Measurements from ENCODE around the gene CCDC88C. TPM values are rescaled to one million over a fixed set of nuclear protein-coding genes. Genes with fewer than 3 reads are reported as not detected.

The CCDC88C gene
- total RNA-seq, 1 donor from 2014 or later = 39.3 TPM

DNA sequence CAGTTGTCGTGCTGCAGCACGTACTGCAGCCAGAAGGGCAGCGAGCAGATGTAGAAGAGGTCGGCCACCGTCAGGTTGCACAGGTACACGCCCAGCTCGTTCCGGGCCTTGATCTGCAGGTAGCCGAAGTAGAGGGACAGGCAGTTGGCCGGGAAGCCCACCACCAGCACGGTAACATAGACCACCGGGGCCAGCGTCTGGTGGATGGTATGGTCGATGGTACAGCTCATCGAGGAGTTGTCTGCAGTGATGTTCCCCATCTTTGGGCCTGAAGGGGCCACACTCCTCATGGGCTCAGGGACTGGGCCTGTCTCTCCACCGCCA lies 182.9 kb downstream of the CCDC88C start:
- no peaks in the 10 kb centered on the region for H3K4me1 Mint-ChIP-seq (ENCODE audit: unreplicated experiment)
- TF ChIP-seq, protein P1, sequence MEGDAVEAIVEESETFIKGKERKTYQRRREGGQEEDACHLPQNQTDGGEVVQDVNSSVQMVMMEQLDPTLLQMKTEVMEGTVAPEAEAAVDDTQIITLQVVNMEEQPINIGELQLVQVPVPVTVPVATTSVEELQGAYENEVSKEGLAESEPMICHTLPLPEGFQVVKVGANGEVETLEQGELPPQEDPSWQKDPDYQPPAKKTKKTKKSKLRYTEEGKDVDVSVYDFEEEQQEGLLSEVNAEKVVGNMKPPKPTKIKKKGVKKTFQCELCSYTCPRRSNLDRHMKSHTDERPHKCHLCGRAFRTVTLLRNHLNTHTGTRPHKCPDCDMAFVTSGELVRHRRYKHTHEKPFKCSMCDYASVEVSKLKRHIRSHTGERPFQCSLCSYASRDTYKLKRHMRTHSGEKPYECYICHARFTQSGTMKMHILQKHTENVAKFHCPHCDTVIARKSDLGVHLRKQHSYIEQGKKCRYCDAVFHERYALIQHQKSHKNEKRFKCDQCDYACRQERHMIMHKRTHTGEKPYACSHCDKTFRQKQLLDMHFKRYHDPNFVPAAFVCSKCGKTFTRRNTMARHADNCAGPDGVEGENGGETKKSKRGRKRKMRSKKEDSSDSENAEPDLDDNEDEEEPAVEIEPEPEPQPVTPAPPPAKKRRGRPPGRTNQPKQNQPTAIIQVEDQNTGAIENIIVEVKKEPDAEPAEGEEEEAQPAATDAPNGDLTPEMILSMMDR (conservative IDR thresholded peaks at IDR 0.05) = no peak
- no peak for DNase-seq (ENCODE audit: extremely low spot score, unreplicated experiment)
- H3K36me3 Mint-ChIP-seq = peaks cover 7% of the 10 kb centered on the region
- no peak overlapping the region for H3K4me3 Mint-ChIP-seq
- no peak overlapping the region for H3K27ac Mint-ChIP-seq
- no peaks in the 10 kb centered on the region for H3K9me3 Mint-ChIP-seq
- no peaks in the 10 kb centered on the region for H3K27me3 Mint-ChIP-seq

DNA sequence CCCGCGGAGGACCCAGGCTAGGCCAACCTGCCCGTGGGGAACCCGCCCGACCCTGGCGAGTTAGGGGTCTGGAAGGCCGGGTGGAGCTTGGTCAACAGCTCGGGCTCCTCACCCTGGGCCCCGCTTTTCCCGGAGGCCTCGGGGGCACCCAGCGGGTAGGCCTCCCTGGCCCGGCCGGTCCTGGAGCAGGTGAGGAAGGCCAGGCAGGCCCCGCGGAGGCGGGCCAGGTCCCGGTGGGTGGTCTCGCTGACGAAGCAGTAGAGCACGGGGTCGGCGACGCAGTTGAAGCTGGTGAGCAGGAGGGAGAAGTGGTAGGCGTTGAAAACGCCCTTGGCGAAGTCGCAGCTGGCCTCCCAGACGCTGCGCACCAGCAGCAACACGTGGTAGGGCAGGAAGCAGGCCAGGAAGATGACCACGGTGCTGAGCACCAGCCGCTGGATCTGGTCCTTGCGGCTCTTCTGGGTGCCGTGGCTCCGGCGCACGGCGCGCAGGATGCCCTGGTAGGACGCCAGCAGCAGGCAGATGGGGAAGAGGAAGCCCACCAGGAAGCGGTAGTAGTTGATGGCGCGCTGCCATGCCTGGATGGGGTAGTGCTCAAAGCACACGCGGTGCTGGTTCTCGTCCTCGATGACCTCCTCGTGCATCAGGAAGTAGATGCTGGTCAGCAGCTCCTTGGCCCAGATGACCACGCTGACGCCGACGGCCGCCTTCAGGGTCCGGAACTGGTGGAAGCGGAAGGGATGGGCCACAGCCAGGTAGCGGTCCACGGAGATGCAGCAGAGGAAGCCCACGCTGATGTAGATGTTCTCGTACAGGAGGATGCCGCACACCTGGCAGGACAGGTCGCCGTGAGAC lies 183.5 kb downstream of the CCDC88C start:
- no peaks in the 10 kb centered on the region for H3K27me3 Mint-ChIP-seq
- no peak for DNase-seq (ENCODE audit: extremely low spot score, unreplicated experiment)
- no peak overlapping the region for H3K27ac Mint-ChIP-seq
- TF ChIP-seq, protein P1 (conservative IDR thresholded peaks at IDR 0.05) = no peak
- H3K4me3 Mint-ChIP-seq = no peak overlapping the region
- H3K9me3 Mint-ChIP-seq = no peaks in the 10 kb centered on the region
- H3K4me1 Mint-ChIP-seq (ENCODE audit: unreplicated experiment) = no peaks in the 10 kb centered on the region
- H3K36me3 Mint-ChIP-seq = peaks cover 10% of the 10 kb centered on the region

DNA sequence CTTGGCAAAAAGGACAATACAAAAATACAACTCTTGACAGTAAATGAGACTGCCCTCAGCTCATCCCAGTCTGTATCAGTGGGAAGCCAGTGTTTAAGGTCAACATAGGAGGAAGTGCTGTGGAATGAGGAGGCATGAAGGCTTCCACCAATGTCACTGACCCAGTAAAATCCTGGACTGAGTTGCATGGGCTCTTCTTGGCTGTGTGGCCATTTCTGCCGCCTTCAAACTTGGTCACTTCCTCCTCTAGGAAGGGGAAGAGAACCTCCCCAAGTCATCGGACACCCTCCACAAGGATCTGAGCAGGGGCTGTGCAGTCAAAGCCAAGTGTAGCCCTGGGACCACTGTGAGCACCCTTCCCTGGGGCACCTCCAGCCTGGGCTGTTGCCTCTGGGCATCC lies 185.0 kb downstream of the CCDC88C start:
- TF ChIP-seq, protein P1 (conservative IDR thresholded peaks at IDR 0.05) = no peak
- Mint-ChIP-seq H3K27me3 (no peaks in the 10 kb centered on the region), H3K9me3 (no peaks in the 10 kb centered on the region), H3K27ac (no peak overlapping the region), H3K4me1 (ENCODE audit: unreplicated experiment) (no peaks in the 10 kb centered on the region), H3K4me3 (no peak overlapping the region), H3K36me3 (peaks cover 11% of the 10 kb centered on the region)
- no peak for DNase-seq (ENCODE audit: extremely low spot score, unreplicated experiment)

DNA sequence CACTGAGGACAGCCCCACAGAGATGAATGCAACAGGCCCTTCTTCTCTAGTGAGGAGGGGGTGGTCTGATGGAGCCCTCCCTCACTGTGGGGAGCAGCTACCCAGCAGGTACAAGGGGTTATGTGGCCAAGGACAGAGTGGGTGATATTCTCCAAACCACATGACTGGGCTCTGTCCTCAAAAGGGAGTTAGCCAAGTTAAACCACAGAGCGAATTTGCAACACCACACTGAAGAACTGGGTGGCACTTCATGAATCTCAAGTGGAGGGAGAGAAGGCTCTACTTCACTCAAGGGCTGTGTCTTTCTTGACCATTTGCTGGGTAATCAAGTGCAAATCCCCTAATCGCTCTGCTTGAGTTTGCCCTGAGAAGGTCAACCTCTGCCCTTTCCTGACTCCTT lies 185.6 kb downstream of the CCDC88C start:
- H3K36me3 Mint-ChIP-seq = peaks cover 11% of the 10 kb centered on the region
- TF ChIP-seq, protein P1 (conservative IDR thresholded peaks at IDR 0.05) = no peak
- H3K27me3 Mint-ChIP-seq = no peaks in the 10 kb centered on the region
- no peak overlapping the region for H3K27ac Mint-ChIP-seq
- no peaks in the 10 kb centered on the region for H3K9me3 Mint-ChIP-seq
- no peak overlapping the region for H3K4me3 Mint-ChIP-seq
- no peaks in the 10 kb centered on the region for H3K4me1 Mint-ChIP-seq (ENCODE audit: unreplicated experiment)
- no peak for DNase-seq (ENCODE audit: extremely low spot score, unreplicated experiment)

DNA sequence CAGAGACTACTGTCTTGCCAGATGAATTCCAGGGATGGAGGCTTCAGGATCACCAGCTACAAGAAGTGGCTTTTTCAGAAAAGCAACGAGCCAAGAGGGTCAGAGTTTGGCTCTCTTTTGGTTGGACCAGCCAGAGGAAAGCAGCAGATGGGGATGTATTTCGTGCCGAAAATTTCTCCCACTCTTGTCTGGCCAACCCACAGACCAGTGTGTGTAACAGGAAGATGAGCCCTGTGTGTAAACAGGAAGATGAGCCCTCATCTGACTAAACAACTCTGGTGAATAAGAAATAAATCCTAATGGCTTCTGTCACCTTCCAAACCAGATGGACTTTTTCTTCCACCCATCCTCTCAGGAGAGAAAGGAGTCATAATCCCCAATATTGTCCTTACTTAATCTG lies 186.2 kb downstream of the CCDC88C start:
- no peaks in the 10 kb centered on the region for H3K4me1 Mint-ChIP-seq (ENCODE audit: unreplicated experiment)

More for the DNA sequence above, 186.2 kb downstream of the CCDC88C start:
- H3K9me3 Mint-ChIP-seq = no peaks in the 10 kb centered on the region
- no peaks in the 10 kb centered on the region for H3K27me3 Mint-ChIP-seq
- DNase-seq (ENCODE audit: extremely low spot score, unreplicated experiment) = no peak
- TF ChIP-seq, protein P1 (conservative IDR thresholded peaks at IDR 0.05) = no peak
- no peak overlapping the region for H3K27ac Mint-ChIP-seq
- peaks cover 15% of the 10 kb centered on the region for H3K36me3 Mint-ChIP-seq
- H3K4me3 Mint-ChIP-seq = no peak overlapping the region

Data from type B pancreatic cell (in vitro differentiated cells).